Measurements from ENCODE around the gene GALNT1. TPM values are rescaled to one million over a fixed set of nuclear protein-coding genes. Genes with fewer than 3 reads are reported as not detected.

GALNT1 gene
- total RNA-seq, 1 experiment from 2014 or later: 77.9 TPM

GRCh38 chr18:35688757-35689156, 107.2 kb downstream of the GALNT1 start:
- Histone ChIP-seq H3K4me2 (ENCODE audit: insufficient read depth, insufficient read length, low read length) (no peak overlapping the region), H2BK120ac (ENCODE audit: low read depth, low read length, poor library complexity, severe bottlenecking) (no peak overlapping the region), H4K8ac (replicated peaks; ENCODE audit: insufficient read length, low read depth, low read length) (no peak overlapping the region), H4K91ac (ENCODE audit: insufficient read length, low read depth, low read length) (no peak overlapping the region), H3K79me2 (ENCODE audit: insufficient read depth, low read length) (no peaks in the 10 kb centered on the region), H3K23me2 (ENCODE audit: insufficient read length, low read depth, low read length, poor library complexity, severe bottlenecking) (no peaks in the 10 kb centered on the region), H3K14ac (ENCODE audit: insufficient read depth, low read length) (no peak overlapping the region), H3K18ac (ENCODE audit: insufficient read length, low read depth, low read length) (no peak overlapping the region), H3K4me1 (ENCODE audit: insufficient read depth, low read length) (no peaks in the 10 kb centered on the region), H4K20me1 (ENCODE audit: control insufficient read depth, insufficient read depth, insufficient read length) (no peaks in the 10 kb centered on the region), H2AFZ (ENCODE audit: low read length) (no peak overlapping the region), H2BK20ac (ENCODE audit: low read depth, low read length, poor library complexity, severe bottlenecking) (no peak overlapping the region), H4K5ac (ENCODE audit: insufficient read length, low read depth, low read length) (no peak overlapping the region), H3K27me3 (ENCODE audit: insufficient read depth, low read length) (no peaks in the 10 kb centered on the region), H2AK5ac (ENCODE audit: insufficient read length, low read length) (no peak overlapping the region), H2BK15ac (ENCODE audit: low read depth, low read length) (no peak overlapping the region), H3K9me3 (ENCODE audit: control insufficient read depth, low read depth, low read length) (no peaks in the 10 kb centered on the region), H3K4ac (ENCODE audit: low read depth, low read length) (no peak overlapping the region), H3K79me1 (ENCODE audit: insufficient read depth, low read depth, low read length, poor library complexity, severe bottlenecking) (no peaks in the 10 kb centered on the region), H2BK12ac (ENCODE audit: insufficient read length, low read depth, low read length) (no peak overlapping the region), H2BK5ac (ENCODE audit: insufficient read length, low read length) (peak overlapping the region; percentile 83), H3K56ac (ENCODE audit: insufficient read length, low read depth, low read length) (no peak overlapping the region), H3T11ph (ENCODE audit: low read length) (no peak overlapping the region), H3K9ac (ENCODE audit: extremely low read depth, insufficient read length, low read length) (no peak overlapping the region), H3K23ac (ENCODE audit: insufficient read length, low read depth, low read length) (no peak overlapping the region), H3K27ac (ENCODE audit: insufficient read length, low read depth, low read length) (no peak overlapping the region)
- Mint-ChIP-seq H3K36me3 (ENCODE audit: insufficient read depth in 1 of 3, low read depth in 3 of 3) (peaks cover 0 to 8% (median 5%) of the 10 kb centered on the region in 3 experiments; a peak in 3 of 7 replicates), H3K27ac (peak overlapping the region in 2 of 3 experiments; percentile 13 to 20; a peak in 3 of 7 replicates), H3K27me3 (ENCODE audit: low read depth) (no peaks in the 10 kb centered on the region), H3K9me3 (no peaks in the 10 kb centered on the region), H3K4me3 (no peak overlapping the region), H3K4me1 (no peaks in the 10 kb centered on the region)
- DNase-seq: no peak
- no peak for TF ChIP-seq CTCF (conservative IDR thresholded peaks at IDR 0.05)
- WGBS (ENCODE audit: extremely low coverage, insufficient read length, low lambda C conversion rate): no CpG with 5 or more reads among the region's 1 CpG
